HG02885 (cell line): Measurements from ENCODE around the gene CMIP.
A peak's percentile ranks its signal among the peaks of the same experiment; 100 is the strongest.
"Not testable (repeated sequence)": the region's sequence is repeated elsewhere in the genome, so short reads cannot be mapped to it uniquely, and the experiment has no call there.

Source experiments
- ATAC-seq: cut with Tn5 transposase; IDR thresholded peaks from one replicate; pipeline ENCODE4 v1.9.1; 2021; ENCODE audit warnings: mild to moderate bottlenecking; ENCODE audit not compliant: unreplicated experiment, poor library complexity

CMIP gene

DNA sequence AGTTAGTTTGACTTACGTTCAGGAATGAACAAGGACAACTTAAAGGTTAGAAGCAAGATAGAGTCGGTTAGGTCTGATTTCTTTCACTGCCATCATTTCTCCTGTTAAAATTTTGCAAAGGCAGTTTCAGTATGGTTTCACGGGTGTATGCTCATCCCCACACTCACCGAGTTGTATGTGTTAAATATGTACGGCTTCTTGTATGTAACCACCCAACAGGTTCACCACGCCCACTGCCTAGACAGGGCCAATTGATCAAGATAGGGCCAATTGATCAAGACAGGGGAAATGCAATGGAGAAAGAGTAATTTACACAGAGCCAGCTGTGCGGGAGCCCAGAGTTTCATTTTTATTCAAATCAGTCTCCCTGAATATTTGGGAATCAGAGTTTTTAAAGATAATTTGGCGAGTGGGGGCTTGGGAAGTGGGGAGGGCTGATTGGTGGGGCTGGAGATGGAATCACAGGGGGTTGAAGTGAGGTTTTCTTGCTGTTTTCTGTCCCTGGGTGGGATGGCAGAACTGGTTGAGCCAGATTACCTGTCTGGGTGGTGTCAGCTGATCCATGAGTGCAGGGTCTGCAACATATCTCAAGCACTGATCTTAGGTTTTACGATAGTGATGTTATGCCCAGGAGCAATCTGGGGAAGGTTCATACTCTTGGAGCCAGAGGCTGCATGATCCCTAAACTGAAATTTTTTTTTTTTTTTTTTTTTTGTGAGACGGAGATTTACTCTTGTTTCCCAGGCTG lies 272.0 kb downstream of the CMIP start:
- no peak for ATAC-seq

GRCh38 chr16:81717662-81718189 lies 273.1 kb downstream of the CMIP start:
- ATAC-seq: no peak

DNA sequence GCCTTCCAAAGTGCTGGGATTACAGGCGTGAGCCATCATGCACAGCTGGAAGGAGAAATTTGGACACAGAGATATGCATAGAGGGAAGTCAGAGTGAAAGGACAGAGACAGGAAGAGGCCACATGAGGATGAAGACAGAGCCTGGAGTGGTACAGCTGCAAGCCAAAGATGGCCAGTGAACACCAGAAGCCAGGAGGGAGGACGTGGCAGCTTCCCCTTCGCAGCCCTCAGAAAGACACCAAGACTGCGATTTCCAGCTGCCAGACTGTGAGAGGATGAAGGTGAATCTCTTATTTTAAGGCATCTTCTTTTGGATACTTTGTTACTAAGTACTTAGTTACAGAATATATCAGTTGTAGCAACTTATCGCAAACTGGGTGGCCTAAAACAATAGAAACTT lies 274.0 kb downstream of the CMIP start:
- no peak for ATAC-seq

GRCh38 chr16:81719993-81720392 lies 275.4 kb downstream of the CMIP start:
- no peak for ATAC-seq

- no peak for ATAC-seq
Observed at GRCh38 chr16:81720973-81721906, 276.6 kb downstream of the CMIP start.

DNA sequence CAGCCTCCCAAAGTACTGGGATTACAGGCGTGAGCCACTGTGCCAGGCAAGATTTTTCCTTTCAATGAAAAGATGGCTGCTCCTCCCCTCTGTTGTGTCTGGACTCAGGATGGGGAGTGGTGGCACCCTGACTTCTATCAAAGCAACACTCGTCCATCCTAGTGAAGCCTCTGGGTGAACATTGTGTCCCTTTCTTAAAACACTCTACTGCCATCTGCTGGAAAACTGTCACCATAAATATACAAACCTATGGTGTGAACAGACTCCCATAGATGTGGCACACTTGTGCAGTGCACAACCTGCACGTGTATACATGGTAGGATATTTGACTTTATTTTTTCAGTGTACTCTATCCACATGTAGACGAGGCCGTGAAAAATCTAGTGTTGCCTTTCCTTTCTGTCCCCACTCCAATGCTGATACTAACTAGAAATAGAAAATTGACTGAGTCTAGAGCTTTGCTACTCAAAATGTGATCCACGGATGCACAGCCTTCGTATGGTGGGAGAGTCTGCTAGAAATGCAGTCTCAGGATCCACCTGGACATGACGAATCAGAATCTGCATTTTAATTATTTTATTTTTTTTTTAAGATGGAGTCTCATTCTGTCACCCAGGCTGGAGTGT lies 278.6 kb downstream of the CMIP start:
- peak; percentile 84 for ATAC-seq

DNA sequence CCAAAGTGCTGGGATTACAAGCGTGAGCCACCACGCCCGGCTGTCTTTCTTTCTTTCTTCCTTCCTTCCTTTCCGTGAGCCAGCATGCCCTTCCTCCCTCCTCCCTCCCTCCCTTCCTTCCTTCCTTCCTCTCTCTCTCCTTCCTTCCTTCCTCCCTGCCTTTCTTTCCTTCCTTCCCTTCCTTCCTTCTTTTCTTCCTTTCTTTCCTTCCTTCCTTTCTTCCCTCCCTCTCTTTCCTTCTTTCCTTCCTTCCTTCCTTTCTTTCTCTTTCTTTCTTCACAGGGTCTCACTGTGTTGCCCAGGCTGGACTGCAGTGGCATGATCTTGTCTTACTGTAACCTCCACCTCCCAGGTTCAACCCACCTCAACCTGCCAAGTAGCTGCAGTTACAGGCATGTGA lies 283.8 kb downstream of the CMIP start:
- no peak for ATAC-seq

DNA sequence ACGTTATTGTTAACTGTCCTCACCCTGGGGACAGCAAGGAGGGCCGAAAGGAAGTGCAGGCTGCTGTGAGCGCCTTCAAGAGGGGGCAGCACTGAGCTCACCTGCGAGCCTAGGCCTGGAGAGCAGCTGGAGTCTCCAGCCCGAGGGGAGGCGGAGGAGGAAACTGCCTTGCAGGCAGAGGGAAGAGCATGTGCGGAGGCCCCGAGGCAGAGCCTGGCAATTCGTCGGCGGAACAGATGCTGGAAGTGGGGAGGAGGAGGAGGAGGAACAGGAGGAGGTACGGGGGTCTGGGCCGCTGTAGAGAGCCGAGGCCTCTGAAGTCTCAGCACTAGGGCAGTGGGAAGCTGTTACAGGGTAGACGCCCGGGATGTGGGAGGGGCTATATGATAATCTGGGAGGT lies 284.8 kb downstream of the CMIP start:
- ATAC-seq: no peak

DNA sequence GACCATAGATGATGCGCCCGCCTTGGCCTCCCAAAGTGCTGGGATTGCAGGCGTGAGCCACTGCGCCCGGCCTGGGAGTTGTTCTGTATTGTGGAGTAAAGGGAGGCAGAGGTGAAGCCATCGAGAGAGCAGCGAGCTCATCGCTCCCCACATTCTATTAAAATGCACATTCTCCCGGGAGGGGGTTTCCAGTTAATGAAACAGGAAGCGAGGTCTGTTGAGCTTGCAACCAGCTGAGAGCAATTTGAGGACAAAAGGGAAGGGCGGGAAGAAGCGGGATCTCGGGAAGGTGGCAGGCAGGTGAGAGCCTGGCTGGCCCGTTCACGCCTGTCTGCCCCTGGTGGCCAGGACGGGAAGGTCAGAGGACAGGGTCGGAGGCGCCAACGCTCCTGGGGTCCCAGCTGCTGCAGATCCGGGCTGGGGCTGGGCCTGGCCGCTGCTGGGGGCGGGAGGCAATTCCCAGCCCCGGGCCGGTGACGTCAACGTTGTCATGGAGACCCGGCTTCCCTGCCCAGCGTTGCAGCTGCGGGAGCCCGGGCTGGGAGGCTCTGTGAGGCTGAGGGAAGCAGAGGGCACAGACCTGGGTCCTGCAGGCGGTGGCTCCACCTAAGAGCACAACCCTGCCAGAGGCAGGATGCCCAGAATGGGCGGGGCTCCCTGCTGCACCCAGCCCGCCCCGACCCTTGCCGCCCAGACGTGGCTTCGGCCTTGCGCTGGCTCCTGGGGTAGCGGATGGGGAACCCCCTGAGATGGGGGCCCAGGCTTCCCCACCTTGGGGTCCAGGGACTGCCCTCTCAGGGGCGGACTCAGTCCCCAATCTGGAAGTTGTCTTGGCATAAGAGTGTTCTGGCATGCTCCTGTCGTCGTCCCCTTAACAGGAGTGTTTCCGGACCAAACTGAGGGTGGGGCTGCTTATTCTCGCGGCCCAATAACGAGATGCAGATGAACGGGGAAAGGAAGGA lies 285.8 kb downstream of the CMIP start:
- ATAC-seq: peak; percentile 86

DNA sequence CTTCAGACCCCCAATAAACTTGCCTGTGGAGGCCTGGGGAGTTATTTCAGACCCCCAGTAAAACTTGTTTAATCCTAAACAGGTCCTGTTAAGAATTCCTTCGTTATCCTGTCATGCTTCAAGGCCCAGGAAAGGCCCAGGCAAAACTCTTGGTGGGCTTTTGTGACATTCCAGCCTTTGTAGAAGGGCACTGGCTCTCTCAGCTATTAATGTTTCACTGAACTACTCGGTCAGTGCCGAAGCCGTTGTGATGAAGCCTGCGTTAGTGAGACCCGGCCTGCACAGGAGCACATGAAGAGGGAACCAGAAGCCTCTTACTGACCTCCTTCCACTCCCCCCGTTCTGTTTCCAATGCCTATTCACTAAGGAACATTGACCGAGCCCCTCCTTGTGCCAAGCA lies 287.0 kb downstream of the CMIP start:
- no peak for ATAC-seq

- no peak for ATAC-seq
Observed at GRCh38 chr16:81732699-81733098, 288.1 kb downstream of the CMIP start.

GRCh38 chr16:81733295-81733694 lies 288.7 kb downstream of the CMIP start:
- ATAC-seq: no peak

GRCh38 chr16:81734632-81735434 lies 290.2 kb downstream of the CMIP start:
- ATAC-seq: no peak

- peak; percentile 67 for ATAC-seq
Observed at GRCh38 chr16:81737885-81738536, 293.4 kb downstream of the CMIP start.

DNA sequence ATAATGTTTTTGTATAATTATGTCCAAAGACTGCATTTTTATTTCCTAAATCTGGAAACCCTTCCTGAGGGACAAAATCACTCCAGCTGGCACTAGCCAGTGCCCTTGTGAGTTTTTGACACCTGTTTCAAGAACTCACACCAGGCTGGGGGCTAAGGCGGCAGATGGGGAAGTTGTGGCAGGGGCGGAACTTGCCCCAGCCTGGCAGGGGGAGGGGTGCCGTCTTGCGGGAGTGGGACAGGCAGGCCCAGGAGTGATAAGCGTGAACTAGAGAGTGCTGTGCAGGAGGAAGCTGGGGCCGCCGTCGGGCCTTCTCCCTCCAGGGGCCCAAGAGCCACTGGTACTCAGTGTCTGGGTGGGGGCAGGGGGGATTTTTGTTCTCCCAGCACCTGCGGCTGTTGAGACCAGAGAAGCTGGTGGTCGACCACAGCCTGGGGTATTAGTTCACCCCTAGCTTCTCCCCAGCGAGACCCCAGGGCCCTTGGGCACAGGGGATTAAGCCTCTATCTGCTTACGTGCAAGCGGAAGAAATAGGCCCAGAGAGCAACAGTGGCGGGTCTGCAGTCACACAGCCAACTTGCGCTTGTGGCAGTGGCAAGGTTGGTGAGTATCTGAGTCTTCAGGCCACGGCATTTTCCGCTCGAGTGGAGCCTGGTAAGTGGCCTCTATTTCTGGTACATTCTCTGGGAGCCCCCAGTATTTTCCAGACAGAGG lies 294.3 kb downstream of the CMIP start:
- ATAC-seq: no peak

GRCh38 chr16:81739503-81739902 lies 294.9 kb downstream of the CMIP start:
- no peak for ATAC-seq

DNA sequence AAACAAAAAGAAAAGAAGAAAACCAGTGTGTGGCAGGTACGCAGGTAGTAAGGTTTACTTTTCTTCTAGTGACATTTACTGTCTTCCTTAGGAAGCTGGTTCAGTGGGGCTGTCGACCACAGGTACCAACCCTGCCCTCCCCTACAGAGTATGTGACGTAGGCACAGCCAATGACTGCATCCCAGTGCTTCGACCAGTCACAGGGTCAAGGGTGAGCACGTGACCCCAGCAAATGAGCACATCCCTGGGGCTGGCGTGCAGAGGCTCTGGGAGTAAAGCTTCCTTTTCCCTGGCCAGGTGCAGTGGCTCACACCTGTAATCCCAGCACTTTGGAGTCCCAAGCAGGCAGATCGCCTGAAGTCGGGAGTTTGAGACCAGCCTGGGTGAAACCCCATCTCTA lies 295.6 kb downstream of the CMIP start:
- peak; percentile 69 for ATAC-seq

DNA sequence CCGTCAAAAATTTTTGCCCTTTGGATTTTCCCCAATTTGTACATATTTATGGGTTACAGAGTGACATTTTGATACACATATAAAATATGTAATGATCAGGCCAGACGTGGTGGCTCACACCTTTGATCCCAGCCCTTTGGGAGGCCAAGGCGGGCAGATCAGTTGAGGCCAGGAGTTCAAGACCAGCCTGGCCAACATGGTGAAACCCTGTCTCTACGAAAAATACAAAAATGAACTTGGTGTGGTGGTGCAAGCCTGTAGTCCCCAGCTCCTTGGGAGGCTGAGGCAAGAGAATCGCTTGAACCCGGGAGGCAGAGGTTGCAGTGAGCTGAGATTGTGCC lies 296.8 kb downstream of the CMIP start:
- not testable (repeated sequence) for ATAC-seq
